ENCODE results near the gene ATP6V0D1.

ATP6V0D1 gene

GRCh38 chr16:67406111-67406971, 74.6 kb downstream of the ATP6V0D1 start:
- DNase-seq (ENCODE audit: low spot score) = no peak

GRCh38 chr16:67405336-67405735, 75.6 kb downstream of the ATP6V0D1 start:
- no peak for DNase-seq (ENCODE audit: low spot score)

GRCh38 chr16:67404740-67405226, 76.2 kb downstream of the ATP6V0D1 start:
- no peak for DNase-seq (ENCODE audit: low spot score)

GRCh38 chr16:67403976-67404555, 76.9 kb downstream of the ATP6V0D1 start:
- no peak for DNase-seq (ENCODE audit: low spot score)

GRCh38 chr16:67400901-67401300, 80.1 kb downstream of the ATP6V0D1 start:
- no peak for DNase-seq (ENCODE audit: low spot score)

- no peak for DNase-seq (ENCODE audit: low spot score)
Measured at GRCh38 chr16:67399749-67400704, 80.9 kb downstream of the ATP6V0D1 start.

- peak; percentile 74 for DNase-seq (ENCODE audit: low spot score)
Measured at GRCh38 chr16:67399218-67399733, 81.7 kb downstream of the ATP6V0D1 start.

- no peak for DNase-seq (ENCODE audit: low spot score)
Measured at GRCh38 chr16:67398546-67399217, 82.3 kb downstream of the ATP6V0D1 start.

GRCh38 chr16:67397812-67398545, 83.0 kb downstream of the ATP6V0D1 start:
- no peak for DNase-seq (ENCODE audit: low spot score)

GRCh38 chr16:67397036-67397801, 83.7 kb downstream of the ATP6V0D1 start:
- DNase-seq (ENCODE audit: low spot score) = no peak

- DNase-seq (ENCODE audit: low spot score) = peak; percentile 65
Measured at GRCh38 chr16:67396159-67397035, 84.6 kb downstream of the ATP6V0D1 start.

- no peak for DNase-seq (ENCODE audit: low spot score)
Measured at GRCh38 chr16:67395458-67396158, 85.3 kb downstream of the ATP6V0D1 start.

- no peak for DNase-seq (ENCODE audit: low spot score)
Measured at GRCh38 chr16:67395105-67395457, 85.9 kb downstream of the ATP6V0D1 start.

GRCh38 chr16:67394155-67395104, 86.5 kb downstream of the ATP6V0D1 start:
- DNase-seq (ENCODE audit: low spot score) = no peak

- no peak for DNase-seq (ENCODE audit: low spot score)
Measured at GRCh38 chr16:67393788-67394154, 87.2 kb downstream of the ATP6V0D1 start.

- DNase-seq (ENCODE audit: low spot score) = peak; percentile 90
Measured at GRCh38 chr16:67393111-67393787, 87.7 kb downstream of the ATP6V0D1 start, which contains the start of gene TPPP3. Gene TPPP3, minus strand, starts transcription at chr16:67393498. Its CDS starts 2,387 bp downstream, at chr16:67391111.

All from HuH-7.5 (cell line).